ENCODE results near the gene ABHD6.

Gene ABHD6

GRCh38 chr3:58322793-58323192, 85.2 kb downstream of the ABHD6 start:
- TF ChIP-seq CTCF (conservative IDR thresholded peaks at IDR 0.05; ENCODE audit: low read depth, low read length) = no peak
- H3K4me3 ChIP-seq (ENCODE audit: low read length) = no peak overlapping the region
- DNase-seq (ENCODE audit: low read depth) = no peak

- no peak for DNase-seq (ENCODE audit: low read depth)
Measured at GRCh38 chr3:58323529-58324390, 86.2 kb downstream of the ABHD6 start.

GRCh38 chr3:58324391-58325390, 87.1 kb downstream of the ABHD6 start:
- DNase-seq (ENCODE audit: low read depth) = no peak
- no peak for TF ChIP-seq CTCF (conservative IDR thresholded peaks at IDR 0.05; ENCODE audit: low read depth, low read length)
- no peak overlapping the region for H3K4me3 ChIP-seq (ENCODE audit: low read length)

More at GRCh38 chr3:58323529-58324390, 86.2 kb downstream of the ABHD6 start:
- H3K4me3 ChIP-seq (ENCODE audit: low read length) = no peak overlapping the region
- TF ChIP-seq CTCF (conservative IDR thresholded peaks at IDR 0.05; ENCODE audit: low read depth, low read length) = no peak

GRCh38 chr3:58325525-58325992, 88.0 kb downstream of the ABHD6 start:
- no peak for DNase-seq (ENCODE audit: low read depth)
- no peak overlapping the region for H3K4me3 ChIP-seq (ENCODE audit: low read length)
- TF ChIP-seq CTCF (conservative IDR thresholded peaks at IDR 0.05; ENCODE audit: low read depth, low read length) = no peak

- DNase-seq (ENCODE audit: low read depth) = no peak
- no peak for TF ChIP-seq CTCF (conservative IDR thresholded peaks at IDR 0.05; ENCODE audit: low read depth, low read length)
- H3K4me3 ChIP-seq (ENCODE audit: low read length) = no peak overlapping the region
Measured at GRCh38 chr3:58326267-58326900, 88.8 kb downstream of the ABHD6 start.

GRCh38 chr3:58329150-58329921, 91.7 kb downstream of the ABHD6 start:
- DNase-seq (ENCODE audit: low read depth) = no peak
- TF ChIP-seq CTCF (conservative IDR thresholded peaks at IDR 0.05; ENCODE audit: low read depth, low read length) = no peak

More at GRCh38 chr3:58329150-58329921, 91.7 kb downstream of the ABHD6 start:
- no peak overlapping the region for H3K4me3 ChIP-seq (ENCODE audit: low read length)
